Neutrophil (primary cell): ENCODE data around the gene C15orf62.

Experiments
- H3K27ac ChIP-seq: fragments of 200-600 bp; sonication (generic); 2 replicates; pipeline ENCODE4 v1.5.1; 2016; ENCODE audit warnings: mild to moderate bottlenecking, moderate library complexity
- H3K27me3 ChIP-seq: fragments of 200-600 bp; sonication (generic); 2 replicates; pipeline ENCODE4 v1.6.0; 2016; ENCODE audit warnings: mild to moderate bottlenecking
- H3K36me3 ChIP-seq: fragments of 200-600 bp; sonication (generic); 2 replicates; pipeline ENCODE4 v1.5.1; 2017
- H3K4me1 ChIP-seq, 2 experiments: fragments of 200-600 bp in 1 of 2; sonication (generic) in 1 of 2; 1 replicate in 1 of 2; 2 replicates in 1 of 2; pipeline versions ENCODE4 v1.5.1 to v1.6.1; 2013 to 2016; ENCODE audit warnings: low read depth in 1 of 2, low read length in 1 of 2, mild to moderate bottlenecking in 1 of 2, moderate library complexity in 1 of 2; ENCODE audit not compliant: control insufficient read depth in 1 of 2, insufficient read depth in 1 of 2
- H3K4me3 ChIP-seq, 2 experiments: fragments of 200-600 bp in 1 of 2; sonication (generic) in 1 of 2; 1 replicate in 1 of 2; 2 replicates in 1 of 2; pipeline ENCODE4 v1.5.1; 2013 to 2016; ENCODE audit warnings: low read depth in 1 of 2, low read length in 1 of 2, mild to moderate bottlenecking in 1 of 2, moderate library complexity in 1 of 2
- H3K9me3 ChIP-seq: fragments of 200-600 bp; sonication (generic); 2 replicates; pipeline ENCODE4 v1.5.1; 2016
- TF ChIP-seq, protein P1 (sequence below): fragments of 200-600 bp; sonication (generic); IDR thresholded peaks from 2 replicates; pipeline ENCODE4 v1.5.1; 2016; ENCODE audit warnings: antibody characterized with exemption

C15orf62 gene, protein sequence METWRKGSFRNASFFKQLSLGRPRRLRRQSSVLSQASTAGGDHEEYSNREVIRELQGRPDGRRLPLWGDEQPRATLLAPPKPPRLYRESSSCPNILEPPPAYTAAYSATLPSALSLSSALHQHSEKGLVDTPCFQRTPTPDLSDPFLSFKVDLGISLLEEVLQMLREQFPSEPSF

DNA sequence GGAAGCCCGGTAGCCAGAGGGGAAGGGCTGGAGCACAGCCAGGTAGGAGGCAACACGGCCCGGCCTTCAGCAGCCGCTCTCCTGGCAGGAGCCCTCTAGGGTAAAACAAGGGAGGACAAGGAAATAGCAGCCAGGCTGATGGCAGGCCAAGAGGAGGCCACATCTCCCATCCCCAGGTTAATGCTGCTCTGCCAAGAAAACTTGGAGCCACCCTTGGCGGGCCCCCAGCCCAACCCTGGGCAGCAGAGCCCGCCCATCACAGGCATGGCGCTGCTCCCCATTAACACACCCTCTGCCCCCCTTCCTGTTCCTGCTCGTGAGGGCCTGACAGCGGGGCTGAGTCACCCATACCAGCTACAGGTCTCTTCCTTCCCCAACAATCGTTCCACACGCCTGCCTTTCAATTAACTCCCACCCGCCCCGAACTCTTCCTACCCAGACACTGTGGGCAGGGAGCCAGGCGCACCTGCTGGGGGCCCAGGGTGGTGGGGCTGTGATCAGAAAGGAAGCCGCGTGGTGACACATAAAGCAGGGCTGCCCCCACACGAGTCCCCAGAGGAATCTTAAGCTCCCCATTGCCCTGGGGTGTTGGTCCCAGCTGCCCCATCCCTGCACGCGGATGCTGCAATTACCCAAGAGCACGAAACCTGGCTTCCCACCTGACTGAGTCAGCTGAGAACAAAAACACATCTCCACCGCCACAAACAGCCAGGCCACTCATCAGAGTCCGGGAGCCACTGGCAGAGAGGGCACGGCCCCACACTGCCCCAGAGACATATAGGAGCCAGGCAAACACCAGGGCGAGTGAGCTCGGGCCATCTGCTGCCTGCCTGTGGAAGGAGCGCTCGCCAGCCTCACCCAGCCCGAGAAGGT lies at the start of gene C15orf62:
TSS of gene C15orf62 (plus strand) at position 707 of the 873 bp plus-strand sequence. CDS start 516 bp downstream, outside the sequence.
- H3K27ac ChIP-seq: peak within 1 kb of the TSS; percentile 10
- H3K4me1 ChIP-seq: peaks cover 25 to 29% of the 10 kb centered on the region in 2 experiments
- TF ChIP-seq, protein P1, sequence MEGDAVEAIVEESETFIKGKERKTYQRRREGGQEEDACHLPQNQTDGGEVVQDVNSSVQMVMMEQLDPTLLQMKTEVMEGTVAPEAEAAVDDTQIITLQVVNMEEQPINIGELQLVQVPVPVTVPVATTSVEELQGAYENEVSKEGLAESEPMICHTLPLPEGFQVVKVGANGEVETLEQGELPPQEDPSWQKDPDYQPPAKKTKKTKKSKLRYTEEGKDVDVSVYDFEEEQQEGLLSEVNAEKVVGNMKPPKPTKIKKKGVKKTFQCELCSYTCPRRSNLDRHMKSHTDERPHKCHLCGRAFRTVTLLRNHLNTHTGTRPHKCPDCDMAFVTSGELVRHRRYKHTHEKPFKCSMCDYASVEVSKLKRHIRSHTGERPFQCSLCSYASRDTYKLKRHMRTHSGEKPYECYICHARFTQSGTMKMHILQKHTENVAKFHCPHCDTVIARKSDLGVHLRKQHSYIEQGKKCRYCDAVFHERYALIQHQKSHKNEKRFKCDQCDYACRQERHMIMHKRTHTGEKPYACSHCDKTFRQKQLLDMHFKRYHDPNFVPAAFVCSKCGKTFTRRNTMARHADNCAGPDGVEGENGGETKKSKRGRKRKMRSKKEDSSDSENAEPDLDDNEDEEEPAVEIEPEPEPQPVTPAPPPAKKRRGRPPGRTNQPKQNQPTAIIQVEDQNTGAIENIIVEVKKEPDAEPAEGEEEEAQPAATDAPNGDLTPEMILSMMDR: no peak

DNA sequence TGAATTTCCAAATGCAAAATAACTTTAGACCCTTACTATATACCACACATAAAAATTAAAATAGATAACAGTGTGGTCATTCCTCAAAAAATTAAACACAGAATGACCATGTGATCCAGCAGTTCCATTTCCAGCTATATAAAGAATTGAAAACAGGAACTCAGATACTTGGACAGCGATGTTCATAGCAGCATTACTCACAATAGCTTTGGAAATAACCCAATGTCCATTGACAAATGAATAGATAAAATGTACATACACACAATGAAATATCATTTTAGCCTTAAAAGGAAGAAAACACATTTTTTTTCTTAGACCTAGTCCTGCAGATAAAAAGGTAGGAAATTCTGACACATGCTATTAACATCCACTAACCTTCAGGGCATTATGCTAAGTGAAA lies 48.1 kb upstream of the C15orf62 start:
- Histone ChIP-seq H3K36me3 (peaks cover 35% of the 10 kb centered on the region), H3K27me3 (no peaks in the 10 kb centered on the region), H3K4me1 (no peaks in the 10 kb centered on the region), H3K4me3 (no peak overlapping the region), H3K27ac (no peak overlapping the region), H3K9me3 (no peaks in the 10 kb centered on the region)
- TF ChIP-seq, protein P1: no peak

More for the DNA sequence above, at the start of gene C15orf62:
- Histone ChIP-seq H3K9me3 (no peaks in the 10 kb centered on the region), H3K36me3 (peaks cover 56% of the 10 kb centered on the region), H3K27me3 (no peaks in the 10 kb centered on the region), H3K4me3 (no peak within 1 kb of the TSS)

DNA sequence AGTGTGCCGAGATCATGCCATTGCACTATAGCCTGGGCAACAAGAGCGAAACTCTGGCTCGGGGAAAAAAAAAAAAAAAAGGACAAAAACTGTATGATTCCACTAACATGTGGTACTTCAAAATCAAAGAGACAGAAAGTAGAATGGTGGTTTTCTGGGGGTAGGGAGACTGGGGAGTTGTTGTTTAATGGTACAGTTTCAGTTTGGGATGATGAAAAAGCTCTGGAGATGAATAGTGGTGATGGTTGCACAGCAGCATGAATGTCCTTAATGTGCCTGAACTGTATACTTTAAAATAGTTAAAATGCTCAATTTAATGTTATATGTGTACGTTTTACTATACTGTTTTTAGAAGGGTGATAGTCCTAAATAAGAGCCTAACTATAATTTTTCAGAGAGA lies 47.4 kb upstream of the C15orf62 start:
- Histone ChIP-seq H3K36me3 (peaks cover 35% of the 10 kb centered on the region), H3K4me1 (no peaks in the 10 kb centered on the region), H3K27ac (no peak overlapping the region), H3K27me3 (no peaks in the 10 kb centered on the region), H3K9me3 (no peaks in the 10 kb centered on the region), H3K4me3 (no peak overlapping the region)
- TF ChIP-seq, protein P1: no peak

DNA sequence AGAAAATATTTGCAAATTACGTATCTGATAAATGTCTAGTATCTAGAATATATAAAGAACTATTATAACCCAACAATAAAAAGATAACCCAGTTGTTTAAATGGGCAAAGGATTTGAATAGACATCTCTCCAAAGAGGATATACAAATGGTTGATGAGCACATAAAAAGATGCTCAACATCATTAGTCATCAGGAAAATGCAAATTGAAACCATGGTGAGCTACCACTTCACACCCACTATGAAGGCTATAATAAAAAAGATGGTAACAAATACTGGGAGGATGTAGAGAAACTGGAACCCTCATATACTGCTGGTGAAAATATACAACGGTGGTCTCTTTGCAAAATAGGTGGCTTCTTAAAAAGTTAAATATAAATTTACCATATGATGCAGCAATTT lies 46.8 kb upstream of the C15orf62 start:
- Histone ChIP-seq H3K36me3 (peaks cover 31% of the 10 kb centered on the region), H3K4me3 (no peak overlapping the region), H3K27ac (no peak overlapping the region), H3K27me3 (no peaks in the 10 kb centered on the region), H3K9me3 (no peaks in the 10 kb centered on the region), H3K4me1 (no peaks in the 10 kb centered on the region)
- TF ChIP-seq, protein P1: no peak

DNA sequence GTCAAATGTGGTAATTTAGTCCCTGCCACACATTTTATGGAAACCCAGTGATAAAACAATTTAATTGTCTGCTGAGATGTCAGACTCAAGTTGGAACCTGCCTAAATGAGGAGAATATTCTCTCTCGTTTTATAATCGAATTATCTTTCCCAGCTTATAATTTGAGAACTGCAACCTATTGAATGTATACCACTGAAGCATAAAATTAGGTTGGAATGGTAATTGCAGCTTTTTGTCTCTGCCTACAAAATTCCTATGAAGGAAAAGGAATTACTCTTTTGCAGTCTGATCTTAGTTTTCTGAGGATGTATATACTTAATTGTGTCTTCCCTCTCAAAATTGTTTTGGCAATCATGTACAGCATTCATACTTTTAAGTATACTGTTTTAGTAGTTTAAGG lies 45.9 kb upstream of the C15orf62 start:
- TF ChIP-seq, protein P1: no peak
- Histone ChIP-seq H3K27ac (no peak overlapping the region), H3K9me3 (no peaks in the 10 kb centered on the region), H3K4me1 (no peaks in the 10 kb centered on the region), H3K4me3 (no peak overlapping the region), H3K36me3 (peaks cover 25% of the 10 kb centered on the region), H3K27me3 (no peaks in the 10 kb centered on the region)
